ENCODE results near the gene TMEM200A. TPM values are rescaled to one million over a fixed set of nuclear protein-coding genes. Genes with fewer than 3 reads are reported as not detected.

Gene TMEM200A
- total RNA-seq, 1 experiment from 2014 or later = 22.9 TPM

GRCh38 chr6:130417951-130418350 is 52.1 kb downstream of the TMEM200A start (continued):
- TF ChIP-seq CTCF (IDR thresholded peaks at IDR 0.05 in 2 of 3, conservative IDR thresholded peaks at IDR 0.05 in 1 of 3; ENCODE audit: borderline replicate concordance in 1 of 3, insufficient read depth in 1 of 3, low read depth in 2 of 3, low read length in 2 of 3) = no peak
- TF ChIP-seq SIN3A (IDR thresholded peaks at IDR 0.05; ENCODE audit: low read depth) = no peak
- TF ChIP-seq JUND (IDR thresholded peaks at IDR 0.05) = no peak

- no peaks in the 10 kb centered on the region for H3K79me2 ChIP-seq (ENCODE audit: insufficient read depth, low read length)
- TF ChIP-seq CTCF (IDR thresholded peaks at IDR 0.05 in 2 of 3, conservative IDR thresholded peaks at IDR 0.05 in 1 of 3; ENCODE audit: borderline replicate concordance in 1 of 3, insufficient read depth in 1 of 3, low read depth in 2 of 3, low read length in 2 of 3) (no peak), MAX (IDR thresholded peaks at IDR 0.05) (no peak), REST (IDR thresholded peaks at IDR 0.05; ENCODE audit: low read depth) (no peak), CEBPB (IDR thresholded peaks at IDR 0.05; ENCODE audit: low read depth) (no peak), ATF3 (IDR thresholded peaks at IDR 0.05) (no peak), ZFX (IDR thresholded peaks at IDR 0.05) (no peak), ZNF274 (IDR thresholded peaks at IDR 0.05; ENCODE audit: low read depth, low read length) (no peak), RAD21 (IDR thresholded peaks at IDR 0.05; ENCODE audit: low read depth) (no peak), EZH2 (IDR thresholded peaks at IDR 0.05) (no peak), SIN3A (IDR thresholded peaks at IDR 0.05; ENCODE audit: low read depth) (no peak), EZH2phosphoT487 (IDR thresholded peaks at IDR 0.05; ENCODE audit: borderline replicate concordance) (no peak), SRF (IDR thresholded peaks at IDR 0.05; ENCODE audit: low read depth) (no peak), ZBTB33 (IDR thresholded peaks at IDR 0.05; ENCODE audit: extremely low read depth, insufficient replicate concordance, low read length) (no peak)
Observed at GRCh38 chr6:130420911-130421310, 55.1 kb downstream of the TMEM200A start.

More at GRCh38 chr6:130420911-130421310, 55.1 kb downstream of the TMEM200A start:
- no peaks in the 10 kb centered on the region for H3K9me3 ChIP-seq (ENCODE audit: control insufficient read depth in 1 of 2, insufficient read depth in 1 of 2, low read depth in 1 of 2, low read length in 2 of 2)
- H3K36me3 ChIP-seq (ENCODE audit: control insufficient read depth in 1 of 2, insufficient read depth in 2 of 2, low read length in 2 of 2) = no peaks in the 10 kb centered on the region
- H3K27me3 ChIP-seq (ENCODE audit: insufficient read depth, low read length) = no peaks in the 10 kb centered on the region
- CTCF ChIA-PET = no interaction called here
- RAD21 ChIA-PET (ENCODE audit: low non-redundant PET in 1 of 2, low total read pairs in 2 of 2, uncharacterized antibody in 2 of 2, unreplicated experiment in 2 of 2) = no interaction called here
- DNase-seq (ENCODE audit: low read depth, low spot score) (no peak), ATAC-seq (no peak)
- no peak overlapping the region for H2AFZ ChIP-seq (ENCODE audit: low read depth, low read length, poor library complexity, severe bottlenecking)
- no peak overlapping the region for H3K4me2 ChIP-seq (ENCODE audit: low read length)
- intact Hi-C loops (cut with micrococcal nuclease) = no loop called here
- H3K4me3 ChIP-seq (replicated peaks in 1 of 2; ENCODE audit: low read depth in 1 of 2, low read length in 2 of 2) = no peak overlapping the region
- POLR2A ChIA-PET = no interaction called here
- BruUV-seq (replicated peaks) = no TSS peak
- no peaks in the 10 kb centered on the region for H4K20me1 ChIP-seq (ENCODE audit: insufficient read depth)
- H3K27ac ChIP-seq (ENCODE audit: low read depth, low read length) = no peak overlapping the region
- no peaks in the 10 kb centered on the region for H3K9me2 ChIP-seq (ENCODE audit: insufficient read depth)
- H3K4me1 ChIP-seq (ENCODE audit: control insufficient read depth in 1 of 2, insufficient read depth in 2 of 2, low read length in 2 of 2) = peaks cover 1 to 22% of the 10 kb centered on the region in 2 experiments; a peak in 3 of 4 replicates
- no peak overlapping the region for H3K9ac ChIP-seq (ENCODE audit: low read length)
